ENCODE data around the gene NUTM2B. TPM values are rescaled to one million over a fixed set of nuclear protein-coding genes. Genes with fewer than 3 reads are reported as not detected.
"Not testable (repeated sequence)": the region's sequence is repeated elsewhere in the genome, so short reads cannot be mapped to it uniquely, and the experiment has no call there.

The NUTM2B gene
- total RNA-seq, result 1 to 10 TPM in 1 of 2 donors, under 1 TPM in 1; 0.48 to 1.2 TPM

DNA sequence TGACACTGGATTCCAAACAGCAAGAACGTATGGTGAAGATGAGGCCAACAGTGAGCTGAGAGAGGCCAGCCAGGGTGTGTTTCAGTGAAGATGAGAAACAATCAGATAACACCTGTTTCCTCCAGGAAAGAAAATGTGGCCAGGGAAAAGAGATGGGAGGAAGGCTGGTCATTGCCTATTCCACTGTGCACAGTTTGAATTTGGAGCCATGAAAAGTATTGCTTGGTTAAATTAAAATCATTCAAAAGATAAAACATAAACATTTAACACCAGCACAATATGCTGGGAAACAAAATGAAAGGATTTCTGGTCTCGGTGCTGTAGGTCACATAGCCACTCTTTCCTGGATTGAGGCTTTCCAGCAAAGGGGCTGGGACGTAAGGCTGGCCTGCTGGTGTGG is at the start of gene NUTM2B:
TSS of gene NUTM2B (plus strand) at position 301 of the 400 bp plus-strand sequence. CDS start 383 bp downstream, outside the sequence.
- not testable (repeated sequence) for H3K4me1 ChIP-seq; DNase-seq (ENCODE audit: low spot score); H3K36me3 ChIP-seq; H3K4me3 ChIP-seq; H3K27me3 ChIP-seq; H3K27ac ChIP-seq; H3K9me3 ChIP-seq

DNA sequence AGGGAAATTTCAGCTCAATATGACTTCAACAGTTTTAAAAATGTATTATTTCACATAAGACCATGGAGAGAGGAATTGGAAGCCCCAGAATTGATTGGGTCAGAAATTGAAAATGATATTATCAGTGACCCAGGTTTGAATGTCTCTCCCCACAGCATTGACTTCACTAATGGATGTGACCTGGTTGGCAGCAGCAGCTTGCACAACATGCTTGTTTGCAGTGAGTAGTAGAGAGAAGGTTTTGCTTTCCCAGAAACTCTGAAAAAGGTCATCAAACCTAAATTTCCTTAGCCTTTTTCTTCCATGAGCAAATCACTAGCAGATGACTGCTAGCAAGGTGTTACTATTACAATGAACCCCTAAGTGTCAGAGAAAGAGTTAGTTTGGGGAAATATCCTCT is 39.7 kb upstream of the NUTM2B start:
- not testable (repeated sequence) for H3K27me3 ChIP-seq; H3K4me3 ChIP-seq; H3K36me3 ChIP-seq; H3K9me3 ChIP-seq; H3K27ac ChIP-seq; DNase-seq (ENCODE audit: low spot score); H3K4me1 ChIP-seq

DNA sequence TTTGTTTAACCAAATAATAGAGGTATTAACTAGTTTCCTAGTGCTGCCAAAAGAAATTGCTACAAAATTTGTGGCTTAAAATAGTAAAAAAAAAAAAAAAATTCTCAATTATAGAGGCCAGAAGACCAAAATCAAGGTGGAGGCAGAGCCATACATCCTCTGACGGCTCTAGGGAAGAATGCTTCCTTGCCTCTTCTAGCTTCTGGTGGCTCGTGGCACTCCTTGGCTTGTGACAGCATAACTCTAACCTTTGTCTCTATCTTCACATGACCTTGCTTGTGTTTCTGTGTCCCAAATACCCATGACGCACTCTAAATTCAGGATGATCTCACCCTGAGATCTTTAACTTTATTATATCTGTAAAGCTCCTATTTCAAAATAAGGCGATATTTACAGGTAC is 38.3 kb upstream of the NUTM2B start:
- not testable (repeated sequence) for H3K36me3 ChIP-seq; DNase-seq (ENCODE audit: low spot score); H3K27ac ChIP-seq; H3K27me3 ChIP-seq; H3K4me1 ChIP-seq; H3K4me3 ChIP-seq; H3K9me3 ChIP-seq

- not testable (repeated sequence) for H3K27ac ChIP-seq, H3K27me3 ChIP-seq
Measured at GRCh38 chr10:79669248-79669788, 33.7 kb upstream of the NUTM2B start.

GRCh38 chr10:79674878-79675277 is 28.1 kb upstream of the NUTM2B start:
- not testable (repeated sequence) for H3K27ac ChIP-seq; H3K9me3 ChIP-seq; DNase-seq (ENCODE audit: low spot score); H3K27me3 ChIP-seq; H3K4me3 ChIP-seq; H3K36me3 ChIP-seq; H3K4me1 ChIP-seq

More at GRCh38 chr10:79669248-79669788, 33.7 kb upstream of the NUTM2B start:
- not testable (repeated sequence) for H3K4me3 ChIP-seq; H3K4me1 ChIP-seq; H3K9me3 ChIP-seq; DNase-seq (ENCODE audit: low spot score); H3K36me3 ChIP-seq

GRCh38 chr10:79683026-79683883 is 19.8 kb upstream of the NUTM2B start:
- DNase-seq (ENCODE audit: low spot score), result not testable (repeated sequence)

DNA sequence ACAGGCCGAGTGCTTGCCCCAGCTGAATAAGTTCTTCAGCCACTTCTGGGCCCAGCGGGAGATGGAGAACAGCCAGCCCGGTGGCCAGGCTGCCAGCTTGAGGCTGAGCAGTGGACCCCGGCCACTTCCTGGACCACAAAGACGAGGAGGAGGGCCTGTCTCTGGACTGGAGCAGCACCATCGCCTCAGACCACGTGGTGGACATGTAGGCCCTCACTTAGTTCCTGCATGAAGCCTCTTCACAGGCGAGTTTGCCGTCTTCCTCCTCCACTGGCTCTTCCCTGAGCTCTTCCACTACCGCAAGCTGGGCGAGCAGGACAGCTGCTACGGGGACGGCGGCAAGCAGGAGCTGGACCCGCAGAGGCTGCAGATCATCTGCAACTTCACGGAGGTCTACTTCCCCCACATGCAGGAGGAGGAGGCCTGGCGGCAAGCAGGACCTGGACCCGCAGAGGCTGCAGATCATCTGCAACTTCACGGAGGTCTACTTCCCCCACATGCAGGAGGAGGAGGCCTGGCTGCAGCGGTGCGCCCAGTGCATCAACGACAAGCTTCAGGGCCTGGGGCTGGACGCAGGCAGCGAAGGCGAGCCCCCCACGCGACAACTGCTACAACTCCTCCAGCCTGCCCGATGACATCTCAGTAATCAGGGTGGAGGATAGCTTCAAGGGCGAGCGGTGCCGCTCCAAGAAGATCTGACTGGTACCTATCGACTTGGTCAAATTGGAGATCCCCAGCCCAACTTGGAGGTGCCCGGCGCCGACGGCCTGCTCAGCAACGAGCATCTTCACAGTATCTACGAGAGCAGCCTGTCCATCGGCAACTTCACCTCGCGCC is 18.9 kb upstream of the NUTM2B start:
- peaks cover 10% of the 10 kb centered on the region for H3K36me3 ChIP-seq
- DNase-seq (ENCODE audit: low spot score); H3K27ac ChIP-seq: not testable (repeated sequence)

More at GRCh38 chr10:79683026-79683883, 19.8 kb upstream of the NUTM2B start:
- not testable (repeated sequence) for H3K27ac ChIP-seq, H3K27me3 ChIP-seq, H3K4me1 ChIP-seq, H3K9me3 ChIP-seq, H3K4me3 ChIP-seq
- H3K36me3 ChIP-seq, result peaks cover 10% of the 10 kb centered on the region

DNA sequence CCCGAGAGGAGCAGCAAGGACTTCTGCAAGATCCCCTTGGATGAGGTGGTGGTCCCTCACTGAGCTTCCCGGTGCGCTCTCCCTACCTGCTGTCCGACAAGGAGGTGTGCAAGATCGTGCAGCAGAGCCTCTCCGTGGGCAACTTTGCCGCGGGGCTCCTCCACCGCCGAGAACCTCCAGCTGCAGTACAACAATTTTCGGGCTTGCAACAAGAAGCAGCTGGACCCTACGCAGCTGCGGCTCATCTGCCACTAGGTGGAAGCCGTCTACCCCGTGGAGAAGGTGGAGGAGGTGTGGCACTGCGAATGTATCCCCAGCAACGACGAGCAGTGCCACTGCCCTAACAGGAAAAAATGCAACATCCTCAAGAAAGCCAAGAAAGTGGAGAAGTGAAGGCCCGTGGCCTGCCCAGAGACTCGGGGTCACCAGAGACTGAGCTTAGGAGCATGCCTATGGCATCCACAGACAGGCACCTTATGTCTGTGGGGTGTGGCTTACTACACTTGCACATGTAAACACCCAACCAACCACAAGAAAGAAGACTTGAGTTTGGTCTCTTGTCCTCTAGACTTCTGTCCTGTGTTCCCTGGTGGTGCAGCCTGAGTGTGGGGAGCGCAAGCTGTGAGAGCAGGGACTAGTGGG is 17.9 kb upstream of the NUTM2B start:
- DNase-seq (ENCODE audit: low spot score), result not testable (repeated sequence)
- peaks cover 10% of the 10 kb centered on the region for H3K36me3 ChIP-seq

More for the DNA sequence above, 18.9 kb upstream of the NUTM2B start:
- H3K4me1 ChIP-seq, H3K4me3 ChIP-seq, H3K9me3 ChIP-seq, H3K27me3 ChIP-seq: not testable (repeated sequence)

GRCh38 chr10:79686595-79686994 is 16.4 kb upstream of the NUTM2B start:
- not testable (repeated sequence) for DNase-seq (ENCODE audit: low spot score); H3K9me3 ChIP-seq; H3K27ac ChIP-seq; H3K4me3 ChIP-seq; H3K27me3 ChIP-seq; H3K4me1 ChIP-seq
- H3K36me3 ChIP-seq, result peaks cover 10% of the 10 kb centered on the region

More for the DNA sequence above, 17.9 kb upstream of the NUTM2B start:
- H3K4me3 ChIP-seq, H3K9me3 ChIP-seq, H3K27ac ChIP-seq, H3K4me1 ChIP-seq, H3K27me3 ChIP-seq: not testable (repeated sequence)

DNA sequence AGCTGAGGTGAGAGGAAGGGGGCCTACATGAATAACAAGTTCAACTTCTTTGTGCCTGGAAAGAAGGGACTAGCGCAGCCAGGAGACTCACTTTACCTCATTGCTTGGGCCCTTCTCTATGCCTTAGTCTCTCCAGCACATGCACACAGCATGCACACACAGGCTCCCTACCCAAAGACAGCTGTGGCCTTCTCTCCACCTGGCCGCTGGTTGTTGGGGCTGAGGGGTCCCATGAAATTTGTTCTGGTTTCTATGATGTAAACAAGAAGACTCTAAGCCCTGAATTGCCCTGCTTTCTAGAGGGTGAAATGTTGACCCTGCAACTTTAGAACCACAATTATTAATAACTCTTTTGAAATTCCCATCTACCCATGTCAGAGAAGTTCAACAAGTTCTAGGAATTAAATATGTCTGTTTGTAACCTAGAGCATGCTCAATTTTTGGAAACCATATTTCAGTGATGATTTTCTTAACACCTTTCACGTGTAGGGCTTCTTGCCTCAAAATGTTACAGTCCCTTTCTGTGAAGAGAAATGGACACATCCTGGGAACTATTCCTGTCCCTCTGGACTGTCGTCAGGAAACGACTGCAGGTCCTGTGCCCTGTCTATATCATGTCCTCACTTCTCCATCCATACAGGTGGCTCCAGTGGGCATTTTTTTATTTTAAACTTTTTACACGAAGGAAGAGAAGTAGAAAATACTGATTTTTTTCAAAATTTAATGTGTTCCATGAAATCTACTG is 15.4 kb upstream of the NUTM2B start:
- not testable (repeated sequence) for H3K4me1 ChIP-seq; H3K27me3 ChIP-seq; H3K9me3 ChIP-seq; H3K27ac ChIP-seq; DNase-seq (ENCODE audit: low spot score); H3K4me3 ChIP-seq
- peaks cover 10% of the 10 kb centered on the region for H3K36me3 ChIP-seq

GRCh38 chr10:79688798-79689197 is 14.2 kb upstream of the NUTM2B start:
- not testable (repeated sequence) for H3K4me1 ChIP-seq; H3K9me3 ChIP-seq; DNase-seq (ENCODE audit: low spot score); H3K4me3 ChIP-seq; H3K27me3 ChIP-seq; H3K27ac ChIP-seq
- H3K36me3 ChIP-seq, result peaks cover 10% of the 10 kb centered on the region

GRCh38 chr10:79696596-79696995 is 6.4 kb upstream of the NUTM2B start:
- not testable (repeated sequence) for H3K9me3 ChIP-seq; H3K4me3 ChIP-seq; DNase-seq (ENCODE audit: low spot score); H3K36me3 ChIP-seq; H3K4me1 ChIP-seq; H3K27ac ChIP-seq; H3K27me3 ChIP-seq

DNA sequence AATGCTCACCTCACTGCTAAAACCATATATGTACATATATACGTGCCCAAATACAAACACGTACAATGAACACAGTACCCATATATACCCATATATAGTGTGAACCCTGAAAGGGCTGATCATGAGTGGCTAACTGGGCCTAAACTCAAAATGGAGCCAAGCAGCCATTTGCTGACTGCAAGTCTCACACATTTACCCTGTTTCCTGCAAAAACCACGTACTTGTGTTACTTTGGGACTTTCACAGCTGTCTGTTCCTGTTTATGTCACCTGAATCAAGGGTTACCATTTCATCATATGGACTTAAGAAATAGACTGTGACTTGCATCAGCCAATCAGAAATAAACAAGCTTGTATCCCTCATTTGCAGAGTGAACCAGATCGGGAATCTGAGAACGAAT is 5.9 kb upstream of the NUTM2B start:
- not testable (repeated sequence) for H3K4me3 ChIP-seq

More for the DNA sequence above, 5.9 kb upstream of the NUTM2B start:
- H3K9me3 ChIP-seq; DNase-seq (ENCODE audit: low spot score); H3K36me3 ChIP-seq; H3K4me1 ChIP-seq; H3K27ac ChIP-seq; H3K27me3 ChIP-seq: not testable (repeated sequence)

All from right atrium auricular region (tissue), 2 donors.